VCaP (cell line): Measurements from ENCODE around the gene STIM2.

Experiments used
- H3K27ac ChIP-seq: fragments of 450-650 bp; 2 replicates; pipeline ENCODE4 v1.5.1; 2017
- CTCF ChIP-seq: fragments of 450-650 bp; conservative IDR thresholded peaks from 2 replicates; pipeline ENCODE4 v1.5.1; 2017; ENCODE audit warnings: mild to moderate bottlenecking, moderate library complexity

The STIM2 gene

GRCh38 chr4:27010334-27010940 lies 149.8 kb downstream of the STIM2 start:
- peak; percentile 89 for TF ChIP-seq CTCF
- peak overlapping the region; percentile 63 for H3K27ac ChIP-seq

- TF ChIP-seq CTCF = no peak
- peak overlapping the region; percentile 63 for H3K27ac ChIP-seq
Observed at GRCh38 chr4:27011401-27011800, 150.8 kb downstream of the STIM2 start.

GRCh38 chr4:27013012-27013411 lies 152.4 kb downstream of the STIM2 start:
- no peak for TF ChIP-seq CTCF
- peak overlapping the region; percentile 63 for H3K27ac ChIP-seq

- H3K27ac ChIP-seq = no peak overlapping the region
- TF ChIP-seq CTCF = no peak
Observed at GRCh38 chr4:27016551-27016950, 155.9 kb downstream of the STIM2 start.

- no peak overlapping the region for H3K27ac ChIP-seq
- TF ChIP-seq CTCF = no peak
Observed at GRCh38 chr4:27017623-27018022, 157.0 kb downstream of the STIM2 start.

- no peak overlapping the region for H3K27ac ChIP-seq
- TF ChIP-seq CTCF = no peak
Observed at GRCh38 chr4:27018076-27018475, 157.4 kb downstream of the STIM2 start.

GRCh38 chr4:27018910-27019309 lies 158.3 kb downstream of the STIM2 start:
- no peak overlapping the region for H3K27ac ChIP-seq
- TF ChIP-seq CTCF = no peak
